A673 (cell line): ENCODE measurements around the gene ZNF579. TPM values are rescaled to one million over a fixed set of nuclear protein-coding genes. Genes with fewer than 3 reads are reported as not detected.

ENCODE experiments used
- BruUV-seq: library from RNA; stranded (reverse); fragments of 400-500 nt; replicated peaks from 2 replicates; lab custom pipeline; 2021; lab: Mats Ljungman, UMichigan
- CTCF ChIA-PET: fragments of 300-600 bp; sonication (Branson Sonifier 250); formaldehyde crosslinking; loops from one replicate; lab custom pipeline; 2022; ENCODE audit warnings: antibody characterized with exemption; lab: Charles Lee
- POLR2A ChIA-PET: fragments of 300-600 bp; sonication (Branson Sonifier 250); formaldehyde crosslinking; loops from one replicate; lab custom pipeline; 2022; ENCODE audit warnings: antibody characterized with exemption; ENCODE audit not compliant: low non-redundant PET; lab: Charles Lee
- DNase-seq: peaks from one replicate; pipeline ENCODE4 v3.0.0-alpha.2; 2015; ENCODE audit warnings: low spot score
- H3K27ac ChIP-seq: fragments of 200-600 bp; sonication (generic); 2 replicates; pipeline ENCODE4 v1.5.1; 2016; ENCODE audit warnings: mixed run types, low read depth, mild to moderate bottlenecking, mixed read lengths, antibody characterized with exemption, low read length; ENCODE audit not compliant: poor library complexity, severe bottlenecking
- H3K27me3 ChIP-seq: fragments of 200-600 bp; sonication (generic); replicated peaks from 2 replicates; pipeline ENCODE4 v1.6.1; 2017; ENCODE audit warnings: mixed run types, low read depth, mild to moderate bottlenecking, mixed read lengths, antibody characterized with exemption, low read length; ENCODE audit not compliant: insufficient read depth, poor library complexity
- H3K36me3 ChIP-seq: fragments of 200-600 bp; sonication (generic); 2 replicates; pipeline ENCODE4 v1.6.1; 2016; ENCODE audit warnings: mixed run types, mild to moderate bottlenecking, mixed read lengths, antibody characterized with exemption, low read length; ENCODE audit not compliant: insufficient read depth, poor library complexity, severe bottlenecking
- H3K4me1 ChIP-seq: fragments of 200-600 bp; sonication (generic); 2 replicates; pipeline ENCODE4 v1.6.1; 2017; ENCODE audit warnings: mixed run types, mild to moderate bottlenecking, mixed read lengths, antibody characterized with exemption, low read length; ENCODE audit not compliant: insufficient read depth, poor library complexity, severe bottlenecking
- H3K4me3 ChIP-seq: fragments of 200-600 bp; sonication (generic); 2 replicates; pipeline ENCODE4 v1.5.1; 2016; ENCODE audit warnings: low read depth, mixed run types, mild to moderate bottlenecking, mixed read lengths, low read length; ENCODE audit not compliant: poor library complexity, severe bottlenecking
- H3K9me3 ChIP-seq: fragments of 200-600 bp; sonication (generic); 2 replicates; pipeline ENCODE4 v1.6.1; 2016; ENCODE audit warnings: mixed run types, low read depth, mild to moderate bottlenecking, mixed read lengths, antibody characterized with exemption, low read length; ENCODE audit not compliant: poor library complexity, severe bottlenecking
- CTCF ChIP-seq: fragments of 300-800, 200-600 bp; sonication (generic); conservative IDR thresholded peaks from 2 replicates; pipeline ENCODE4 v1.5.1; 2017; ENCODE audit warnings: low read depth, mild to moderate bottlenecking, antibody characterized with exemption, low read length, moderate library complexity, mixed read lengths
- EZH2 ChIP-seq: fragments of 200-600 bp; sonication (generic); IDR thresholded peaks from 2 replicates; pipeline ENCODE4 v1.6.1; 2017; ENCODE audit warnings: borderline replicate concordance, low read depth, mild to moderate bottlenecking, mixed read lengths, antibody characterized with exemption, low read length; ENCODE audit not compliant: poor library complexity, severe bottlenecking
- intact Hi-C: fragments of 100-400 bp; cut with micrococcal nuclease; formaldehyde crosslinking; loops from one replicate; pipeline ENCODE4 v1.10.0; 2022; ENCODE audit not compliant: unreplicated experiment
- total RNA-seq: library from RNA; stranded (reverse); gene quantifications from 2 replicates; pipeline ENCODE4 v1.2.3, GENCODE V29; 2021

Gene ZNF579
- total RNA-seq, 1 experiment from 2014 or later, result 27.5 TPM

GRCh38 chr19:55598034-55598433 is 17.4 kb upstream of the ZNF579 start:
- BruUV-seq, result no TSS peak
- no peak for DNase-seq
- Histone ChIP-seq H3K4me3 (no peak overlapping the region), H3K9me3 (no peaks in the 10 kb centered on the region), H3K36me3 (peaks cover 27% of the 10 kb centered on the region), H3K4me1 (peaks cover 16% of the 10 kb centered on the region), H3K27ac (peak overlapping the region; percentile 32), H3K27me3 (no peaks in the 10 kb centered on the region)
- intact Hi-C loops, result no loop called here
- CTCF ChIA-PET, result no interaction called here
- POLR2A ChIA-PET, result no interaction called here
- no peak for TF ChIP-seq EZH2
- no peak for TF ChIP-seq CTCF

GRCh38 chr19:55597501-55597921 is 16.9 kb upstream of the ZNF579 start:
- TF ChIP-seq EZH2, result no peak
- TF ChIP-seq CTCF, result no peak
- H3K27me3 ChIP-seq, result no peaks in the 10 kb centered on the region
- intact Hi-C loops, result no loop called here
- DNase-seq, result no peak
- peaks cover 16% of the 10 kb centered on the region for H3K4me1 ChIP-seq
- no peak overlapping the region for H3K4me3 ChIP-seq
- no peak overlapping the region for H3K27ac ChIP-seq
- H3K36me3 ChIP-seq, result peaks cover 27% of the 10 kb centered on the region
- BruUV-seq, result no TSS peak
- CTCF ChIA-PET, result no interaction called here
- POLR2A ChIA-PET, result no interaction called here
- no peaks in the 10 kb centered on the region for H3K9me3 ChIP-seq

- no peak overlapping the region for H3K27ac ChIP-seq
- H3K27me3 ChIP-seq, result no peaks in the 10 kb centered on the region
- intact Hi-C loops, result no loop called here
- TF ChIP-seq EZH2, result no peak
- TF ChIP-seq CTCF, result no peak
- ChIA-PET CTCF (no interaction called here), POLR2A (no interaction called here)
- no peak overlapping the region for H3K4me3 ChIP-seq
- H3K9me3 ChIP-seq, result no peaks in the 10 kb centered on the region
- H3K4me1 ChIP-seq, result peaks cover 16% of the 10 kb centered on the region
- DNase-seq, result no peak
- H3K36me3 ChIP-seq, result peaks cover 27% of the 10 kb centered on the region
- BruUV-seq, result no TSS peak
Measured at GRCh38 chr19:55596304-55596703, 15.7 kb upstream of the ZNF579 start.
